Measurements from ENCODE around the gene FBN2.
A peak's percentile ranks its signal among the peaks of the same experiment; 100 is the strongest.

The FBN2 gene

DNA sequence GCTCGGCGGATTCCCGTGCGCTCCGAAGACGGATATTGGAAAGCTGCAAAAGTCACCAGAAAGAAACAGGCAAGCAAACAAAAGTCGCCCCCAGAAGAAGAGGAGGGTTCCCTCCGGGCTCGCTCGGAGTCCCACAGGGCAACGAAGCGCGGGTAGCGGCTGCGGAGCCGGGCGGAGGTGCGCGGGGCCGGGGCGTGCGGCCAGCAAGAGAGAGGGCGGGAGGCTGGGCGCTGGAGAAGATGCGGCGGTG lies at the start of gene FBN2:
TSS of gene FBN2 (minus strand) at position 246 of the 250 bp plus-strand sequence. CDS start 642 bp downstream, outside the sequence.
- no peak for DNase-seq

DNA sequence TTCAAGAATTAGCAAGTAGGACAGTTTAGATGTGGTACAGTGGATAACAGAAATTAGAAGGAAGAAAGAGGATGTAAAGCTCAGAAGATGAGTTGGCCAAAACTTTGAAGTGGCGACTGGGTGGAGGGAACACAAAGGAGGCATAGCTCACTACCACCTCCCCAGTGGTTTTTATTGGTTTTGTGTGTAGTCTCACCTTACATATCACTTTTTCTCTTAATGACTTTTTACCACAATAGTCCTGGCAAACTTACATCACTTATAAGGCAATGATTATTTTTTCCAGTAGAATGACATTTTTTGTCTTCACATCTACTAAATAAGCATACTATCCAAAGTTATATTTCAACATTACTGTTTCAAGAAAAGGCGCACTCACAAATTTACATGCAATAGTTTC lies 49.2 kb upstream of the FBN2 start:
- DNase-seq, result no peak

DNA sequence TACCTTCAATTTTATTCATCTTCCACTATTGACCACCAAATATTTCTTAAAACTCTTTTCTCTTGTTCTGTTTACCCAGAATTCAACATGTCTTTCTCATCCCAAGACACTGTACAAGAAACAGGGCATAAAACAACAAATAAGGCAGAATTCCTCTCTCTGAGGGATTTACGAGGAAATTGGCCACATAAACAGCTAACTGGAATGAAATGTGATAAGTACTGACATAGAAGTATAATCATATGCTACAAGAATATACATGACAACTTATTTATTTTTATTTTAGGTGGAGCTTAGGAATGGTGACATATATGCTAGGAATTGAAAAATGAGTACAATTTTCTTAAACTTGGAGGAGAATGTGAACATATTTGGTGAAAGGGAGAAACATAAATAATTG lies 48.8 kb upstream of the FBN2 start:
- DNase-seq, result no peak

DNA sequence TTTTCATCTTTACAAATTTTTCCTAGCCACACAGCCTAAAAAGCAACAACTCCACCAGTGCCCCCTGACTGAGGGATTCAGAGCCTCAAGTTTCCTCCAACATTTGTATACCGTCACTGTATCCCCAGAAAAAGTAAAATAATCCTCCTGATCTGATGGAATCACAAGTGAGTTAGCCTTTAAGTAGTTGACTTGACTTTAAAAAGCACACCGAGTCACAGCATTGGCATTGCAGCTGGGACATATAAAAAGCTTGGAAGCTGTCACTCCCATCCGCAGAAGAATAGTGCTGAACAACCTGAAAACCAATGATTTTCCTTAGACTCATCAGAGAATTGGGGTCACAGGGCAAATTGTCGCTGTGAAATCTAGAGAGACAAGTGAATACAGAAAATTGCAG lies 41.6 kb upstream of the FBN2 start:
- no peak for DNase-seq

DNA sequence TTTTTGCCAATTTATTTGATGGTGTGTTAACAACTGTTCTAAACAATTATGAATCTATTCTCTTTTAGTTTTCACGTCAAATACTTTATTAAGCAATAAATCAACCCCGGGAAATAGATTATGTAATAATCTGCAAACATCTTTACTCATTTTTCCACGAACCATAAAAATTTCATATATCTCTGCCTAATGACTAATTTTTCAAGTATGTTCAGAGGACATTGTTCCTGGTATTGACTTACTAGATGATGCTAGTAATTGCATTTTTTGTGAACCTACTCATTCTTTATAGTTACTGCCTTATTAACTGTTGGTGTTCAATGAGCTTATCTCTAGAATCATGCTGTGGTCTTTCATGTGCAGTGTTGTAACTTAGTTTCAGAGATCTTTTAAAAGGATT lies 41.0 kb upstream of the FBN2 start:
- no peak for DNase-seq

DNA sequence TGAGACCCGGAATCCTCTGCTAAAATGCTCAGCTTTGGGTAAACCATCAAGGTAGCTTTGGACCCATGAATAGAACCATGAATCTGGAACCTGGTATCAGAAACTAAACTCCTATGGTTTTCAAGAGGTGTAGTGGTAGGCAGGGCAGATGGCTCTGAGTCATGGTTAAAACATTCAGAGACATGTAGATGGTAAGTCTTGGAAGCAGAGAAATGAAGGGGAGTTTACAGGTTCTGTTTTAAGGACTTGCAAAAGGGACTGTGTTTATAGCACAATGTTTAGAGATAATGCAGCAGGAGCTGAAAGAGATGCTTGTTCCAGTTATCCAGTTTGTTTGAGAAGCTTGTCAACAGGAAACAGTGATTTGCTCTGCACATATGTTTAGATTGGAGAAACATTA lies 36.0 kb upstream of the FBN2 start:
- no peak for DNase-seq

DNA sequence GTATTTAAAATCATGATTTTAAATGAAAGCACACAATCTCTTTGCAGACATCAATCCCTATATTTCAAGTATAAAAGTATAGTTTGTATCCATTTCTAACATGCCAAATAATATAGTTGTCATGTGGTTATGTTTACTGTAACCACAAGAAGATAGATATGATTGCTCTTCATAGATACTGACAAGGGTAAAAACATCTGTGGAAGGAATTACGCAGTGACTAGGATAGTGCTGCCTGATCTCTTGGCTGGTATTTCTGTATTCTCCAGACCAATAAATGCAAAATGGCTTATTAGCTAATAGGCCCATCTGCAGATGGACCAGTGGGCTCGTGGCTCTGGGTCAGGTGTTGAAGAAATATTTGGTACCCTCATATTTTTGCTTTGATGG lies 34.9 kb upstream of the FBN2 start:
- DNase-seq, result no peak

DNA sequence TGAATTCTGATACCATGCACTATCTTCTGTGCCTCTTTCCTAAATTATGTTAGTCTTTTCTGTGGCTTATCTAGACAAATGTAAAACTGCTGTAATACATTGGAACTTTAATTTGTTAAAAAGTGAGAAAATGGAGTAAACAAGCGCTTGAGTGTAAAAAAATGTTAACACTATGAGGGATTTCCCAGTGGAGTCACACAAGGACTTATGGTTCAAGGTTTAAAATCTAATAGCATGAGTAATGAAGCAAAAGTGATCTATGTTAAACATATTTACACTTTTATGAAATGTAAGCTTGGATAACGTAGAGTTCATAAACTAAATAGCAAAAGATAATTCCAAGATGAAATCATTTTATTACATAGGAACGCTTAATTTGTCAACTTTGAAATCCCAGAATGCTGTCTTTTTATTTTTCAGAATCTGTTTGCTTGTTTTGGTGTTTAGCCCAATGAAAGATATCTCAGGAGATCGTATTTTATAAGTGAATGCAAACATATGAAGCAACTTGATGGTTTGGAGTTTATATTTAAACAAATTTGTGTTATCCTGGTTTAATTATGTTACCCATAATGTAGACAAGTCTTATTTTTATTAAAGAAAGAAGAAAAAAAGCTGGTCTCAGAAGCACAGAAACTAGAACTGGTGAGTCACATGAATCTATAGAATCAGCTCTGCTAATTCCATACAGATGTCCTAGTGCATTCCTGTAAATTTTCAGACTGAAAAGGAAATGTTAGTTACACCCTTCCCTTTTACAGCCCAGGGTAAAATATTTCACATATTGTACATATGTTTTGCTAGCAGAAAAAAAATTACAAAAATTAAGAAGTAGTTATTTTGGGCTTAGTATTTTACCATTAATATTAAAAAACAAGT lies 34.2 kb upstream of the FBN2 start:
- DNase-seq, result no peak

DNA sequence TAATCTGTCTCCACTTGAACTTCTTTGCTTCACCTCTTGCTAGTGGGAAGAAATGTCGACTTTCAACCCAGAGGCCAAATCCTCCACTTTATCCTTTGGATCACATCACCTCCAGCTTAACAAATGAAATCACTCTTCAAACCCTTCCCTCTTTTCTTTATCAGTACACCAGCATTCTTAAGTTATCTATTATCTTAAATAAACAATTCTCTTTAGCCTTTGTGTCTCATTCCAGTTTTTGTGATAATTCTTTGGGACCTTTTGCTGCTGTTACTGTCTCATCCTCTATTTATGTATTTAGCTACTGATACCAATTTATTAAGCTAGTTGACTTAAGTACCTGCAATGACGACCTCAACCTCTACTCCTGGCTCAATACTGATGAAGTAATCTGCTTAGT lies 28.1 kb upstream of the FBN2 start:
- DNase-seq, result no peak

DNA sequence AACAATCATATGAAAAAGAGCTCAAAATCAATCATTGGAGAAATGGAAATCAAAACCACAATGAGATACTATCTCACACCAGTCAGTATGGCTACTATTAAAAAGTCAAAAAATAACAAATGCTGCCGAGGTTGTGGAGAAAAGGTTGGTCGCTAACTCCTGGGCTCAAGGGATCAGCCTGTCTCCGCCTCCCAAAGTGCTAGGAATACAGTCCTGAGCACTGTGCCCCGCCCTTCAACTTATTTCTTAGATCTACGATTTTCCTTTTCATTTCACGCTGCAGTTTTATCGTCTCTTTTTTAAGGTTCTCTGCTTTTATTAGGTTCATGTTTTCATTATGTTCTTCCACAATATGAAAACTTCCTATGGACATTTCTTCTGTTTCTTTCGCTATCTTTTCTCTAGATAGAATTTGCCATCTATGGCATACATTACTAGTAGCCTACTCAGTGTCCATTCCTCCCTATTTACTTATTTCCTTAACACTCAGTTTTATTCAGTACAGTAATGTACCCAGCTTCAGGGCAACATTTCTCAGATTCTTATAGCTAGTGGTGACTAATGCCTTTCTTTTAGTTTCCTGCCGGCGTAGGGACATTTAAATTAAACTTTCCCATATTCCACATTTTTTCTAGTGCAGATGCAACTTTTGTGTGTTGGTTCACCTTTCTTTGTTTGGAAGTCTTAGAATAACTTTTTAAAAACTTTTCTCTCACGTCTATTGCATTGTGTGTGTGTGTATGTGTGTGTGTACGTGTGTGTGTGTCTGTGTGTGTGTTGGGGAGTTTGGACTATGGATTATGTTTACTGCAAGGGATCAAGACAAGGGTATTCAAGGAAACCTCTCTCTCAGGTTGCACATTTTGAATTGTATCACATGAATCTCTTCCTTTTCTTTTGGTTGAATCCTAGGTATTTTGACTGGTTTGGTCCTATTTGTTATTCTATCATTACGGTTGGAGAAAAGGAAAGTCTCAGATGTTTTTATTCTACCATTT lies 21.6 kb upstream of the FBN2 start:
- no peak for DNase-seq

DNA sequence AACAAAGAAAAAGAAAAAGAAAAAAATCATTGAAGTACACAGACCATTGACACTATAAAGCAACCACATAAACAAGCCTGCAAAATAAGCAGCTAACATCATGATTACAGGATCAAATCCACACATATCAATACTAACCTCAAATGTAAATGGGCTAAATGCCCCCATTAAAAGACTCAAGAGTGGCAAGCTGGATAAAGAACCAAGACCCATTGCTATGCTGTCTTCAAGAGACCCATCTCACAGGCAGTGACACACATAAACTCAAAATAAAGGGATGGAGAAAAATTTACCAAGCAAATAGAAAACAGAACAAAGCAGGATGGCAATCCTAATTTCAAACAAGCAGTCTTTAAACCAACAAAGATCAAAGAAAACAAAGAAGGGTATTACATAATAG lies 15.7 kb upstream of the FBN2 start:
- no peak for DNase-seq

DNA sequence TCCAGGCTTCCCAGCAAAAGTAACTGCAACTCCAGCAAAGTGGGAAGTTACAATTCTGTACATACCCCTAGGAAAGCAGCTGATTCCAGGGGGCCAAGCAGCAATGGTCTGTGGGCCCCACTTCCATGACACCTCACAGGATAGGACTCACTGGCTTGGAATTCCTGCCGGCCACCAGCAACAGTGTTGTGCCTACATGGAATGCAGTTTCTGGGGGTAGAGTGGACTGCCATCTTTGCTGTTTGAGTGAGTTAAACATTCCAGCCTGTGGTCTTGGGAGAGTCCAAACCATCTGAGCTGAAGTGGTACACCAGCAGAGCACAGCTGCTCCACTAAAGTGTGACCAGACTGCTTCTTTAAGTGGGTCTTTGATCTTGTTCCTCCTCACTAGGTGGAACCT lies 13.4 kb upstream of the FBN2 start:
- no peak for DNase-seq

DNA sequence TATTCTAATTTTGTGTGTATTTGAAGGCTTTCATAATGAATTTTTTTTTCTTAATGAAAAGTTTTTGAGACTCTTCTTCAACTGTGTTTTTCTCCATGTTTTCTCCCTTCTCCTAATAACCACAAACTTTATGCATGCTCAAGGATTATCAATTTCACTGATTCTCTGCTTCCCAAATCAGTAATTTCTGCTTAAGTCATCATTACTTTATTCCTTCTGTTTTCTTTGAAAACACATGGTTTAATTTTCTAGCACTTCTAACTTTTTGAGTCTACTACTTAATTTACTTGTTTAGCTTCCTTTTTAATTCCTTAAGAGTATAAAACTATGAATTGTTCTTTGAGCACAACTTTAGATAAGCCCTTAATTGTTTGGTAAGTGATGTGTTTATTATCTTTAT lies 11.5 kb upstream of the FBN2 start:
- no peak for DNase-seq

DNA sequence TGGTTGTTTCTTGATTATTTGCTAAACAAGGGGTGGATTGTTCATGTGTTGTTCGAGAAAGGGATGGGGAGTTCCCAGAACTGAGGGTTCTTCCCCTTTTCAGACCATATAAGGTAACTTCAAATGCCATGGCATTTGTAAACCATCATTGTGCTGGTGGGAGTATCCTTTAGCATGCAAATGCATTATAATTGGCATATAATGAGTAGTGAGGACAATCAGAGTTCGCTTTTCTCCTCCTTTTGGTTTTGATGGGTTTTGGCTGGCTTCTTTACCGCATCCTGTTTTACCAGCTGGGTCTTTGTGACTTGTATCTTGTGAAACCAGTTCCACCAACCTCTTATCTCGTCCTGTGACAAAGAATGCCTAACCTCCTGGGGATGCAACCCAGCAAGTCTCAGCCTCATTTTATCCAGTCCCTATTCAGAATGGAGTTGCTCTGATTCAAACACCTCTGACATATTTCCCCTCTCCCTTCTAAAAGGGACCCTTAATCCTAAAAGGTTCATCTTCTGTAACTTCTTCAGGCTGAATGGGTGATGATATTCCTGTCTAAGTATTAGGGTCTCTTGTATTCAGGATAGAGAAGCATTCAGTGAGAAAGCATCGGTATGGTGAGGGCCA lies 8.7 kb upstream of the FBN2 start:
- DNase-seq, result no peak

DNA sequence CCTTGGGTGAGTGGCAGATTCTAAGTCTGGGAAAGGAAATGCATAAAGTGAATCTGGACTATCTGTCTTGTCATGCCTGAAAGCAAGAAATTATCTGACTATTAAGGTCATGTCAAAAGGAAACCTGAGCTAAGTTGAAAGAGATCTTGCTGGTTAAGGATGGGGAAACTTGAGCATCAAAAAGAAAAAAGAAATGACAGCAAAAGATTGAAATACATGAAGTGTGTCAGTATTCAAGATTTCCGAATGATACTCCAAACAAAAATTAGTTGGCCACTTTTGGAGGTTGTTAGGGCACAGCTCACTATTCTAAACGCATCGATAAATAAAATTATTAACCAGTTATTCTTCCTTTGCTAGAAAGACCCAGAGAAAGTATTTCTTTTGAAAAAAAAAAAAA lies 3.3 kb upstream of the FBN2 start:
- no peak for DNase-seq

DNA sequence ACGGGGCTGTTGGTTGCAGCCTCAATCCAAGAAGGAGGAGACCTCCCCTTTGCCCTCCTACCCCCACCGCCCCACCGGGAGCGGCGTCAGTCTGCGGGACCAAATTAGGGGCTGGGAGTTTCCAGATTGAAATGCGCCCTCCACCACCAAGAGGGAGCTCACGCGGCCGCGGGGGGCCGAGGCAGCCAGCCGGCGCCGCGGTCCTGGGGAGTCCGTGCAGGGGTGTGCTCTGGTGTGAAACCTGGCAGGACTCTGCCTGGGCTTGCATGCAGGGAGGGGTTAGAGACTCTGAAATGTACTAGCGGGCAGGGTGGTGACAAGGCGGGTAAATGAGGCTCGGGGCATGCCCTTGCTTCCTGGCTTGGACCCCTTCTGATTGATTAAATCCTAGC lies 989 bp upstream of the FBN2 start:
- DNase-seq, result no peak

DNA sequence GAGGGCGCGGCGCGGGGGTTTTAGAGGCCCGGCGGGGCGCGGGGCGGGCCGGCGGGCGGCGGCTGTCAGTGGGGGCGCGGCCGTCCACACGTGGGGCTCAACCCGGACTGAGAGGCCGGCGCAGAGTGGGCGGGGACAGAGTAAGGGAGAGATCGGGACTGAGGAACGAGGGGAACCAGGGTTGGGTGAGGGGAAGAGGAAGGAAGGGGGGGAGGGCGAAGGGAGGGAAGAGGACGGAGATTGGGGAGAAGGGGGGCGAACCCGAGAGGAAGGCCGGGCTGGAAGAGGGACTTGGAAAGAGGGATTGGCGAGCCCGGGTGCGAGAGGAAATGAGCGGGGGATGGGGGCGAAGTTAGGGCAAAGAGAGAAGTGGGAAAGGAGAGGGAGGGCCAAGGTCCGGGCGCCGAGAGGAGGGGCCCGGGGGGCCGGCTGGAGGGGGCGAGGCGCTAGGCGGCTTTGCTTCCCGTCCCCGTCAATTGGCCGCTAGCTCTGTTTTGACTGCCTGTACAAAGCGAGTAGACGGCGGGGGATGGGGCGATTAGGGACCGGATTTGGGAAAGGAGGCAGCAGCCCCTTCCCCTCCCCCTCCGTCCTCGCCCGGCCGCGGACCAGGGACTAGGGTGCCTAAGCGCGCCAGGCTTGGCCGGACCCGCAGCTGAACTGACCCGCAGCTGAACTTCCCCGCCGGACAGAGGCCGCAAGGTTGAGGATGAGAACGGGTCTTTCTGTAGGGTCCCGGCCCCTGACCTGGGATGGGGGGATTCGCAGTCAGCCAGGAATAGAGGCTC lies 399 bp upstream of the FBN2 start:
- DNase-seq, result no peak

DNA sequence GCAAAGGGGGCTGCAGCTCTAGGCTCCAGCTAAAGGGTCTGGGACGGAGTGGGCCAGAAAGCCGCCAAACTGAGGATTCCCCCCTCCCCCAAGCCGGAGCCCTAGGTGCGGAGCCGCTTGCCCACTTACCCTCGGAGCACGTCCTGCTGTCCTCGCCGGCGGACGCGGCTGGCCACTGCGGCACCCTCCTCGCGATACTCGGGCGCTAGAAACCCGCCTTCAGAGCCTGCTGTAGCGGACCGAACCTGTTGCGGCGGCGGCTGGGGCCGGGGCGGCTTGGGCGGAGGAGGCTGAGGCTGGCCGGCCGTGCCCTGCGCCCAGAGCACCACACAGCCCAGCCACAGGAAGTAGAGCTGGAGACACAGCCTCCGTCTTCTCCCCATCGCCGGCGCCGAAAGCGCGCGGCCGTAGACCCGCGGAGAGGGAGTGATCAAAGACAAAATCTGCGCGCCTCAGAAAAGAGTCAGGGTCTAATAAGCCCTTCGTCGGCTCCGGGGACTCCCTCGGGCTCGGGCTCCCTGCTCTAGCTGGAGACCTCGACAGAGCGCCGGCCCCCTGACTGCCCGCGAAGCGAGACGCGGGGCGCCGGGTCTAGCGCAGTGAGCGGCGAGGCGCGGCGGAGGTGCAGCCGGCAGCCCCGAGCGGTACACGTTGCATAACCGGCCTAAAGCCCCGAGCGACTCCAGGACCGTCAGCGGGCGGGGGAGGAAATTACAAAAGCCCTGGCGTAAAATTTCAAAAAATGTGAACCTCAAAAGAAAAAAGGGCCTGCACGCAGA lies 635 bp downstream of the FBN2 start:
- DNase-seq, result no peak

DNA sequence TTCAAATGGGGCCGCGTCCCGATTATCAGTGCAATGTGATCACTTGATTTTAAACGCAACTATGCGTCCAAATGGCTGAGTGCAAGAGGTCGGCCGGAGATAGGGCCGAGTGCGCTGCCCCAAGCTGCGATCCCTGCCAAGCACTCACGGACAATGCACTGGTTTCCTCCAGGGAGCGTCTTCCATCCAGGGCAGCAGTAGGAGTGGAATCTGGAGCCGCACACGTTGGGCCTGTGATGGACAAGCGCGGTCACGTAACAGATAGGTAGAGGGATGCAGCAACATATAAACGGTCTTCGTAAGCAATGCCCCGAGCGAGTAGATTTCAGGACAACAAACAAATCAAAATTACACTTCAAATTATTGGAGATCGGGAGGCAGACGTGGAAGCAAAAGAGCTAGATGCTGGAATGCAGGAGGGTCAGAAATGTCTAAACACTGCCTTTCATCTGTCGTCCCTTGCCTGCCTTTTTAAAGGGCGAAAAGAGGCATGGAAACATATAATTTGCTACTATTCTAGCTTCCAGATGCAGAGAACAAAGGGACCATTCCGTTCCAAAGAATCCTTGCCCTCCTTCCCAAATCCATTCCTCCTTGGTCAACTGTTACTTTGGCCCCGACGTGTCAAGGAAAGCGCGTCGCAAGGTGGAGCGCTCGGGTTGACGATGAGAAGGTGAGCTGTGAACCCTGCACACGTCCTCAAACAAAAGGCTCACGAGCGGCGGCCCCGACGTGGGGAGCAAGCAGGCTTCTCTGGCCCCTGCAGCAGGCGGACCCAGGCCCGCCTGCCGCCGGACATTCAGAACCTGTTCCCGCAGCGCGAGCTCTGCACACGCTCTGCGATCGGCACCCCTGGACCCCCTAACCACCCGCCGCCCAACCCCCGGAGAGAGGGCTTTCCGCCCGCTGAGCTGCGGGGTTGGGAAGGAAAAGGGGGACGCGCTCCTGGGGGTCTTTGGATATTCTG lies 1.5 kb downstream of the FBN2 start:
- no peak for DNase-seq

DNA sequence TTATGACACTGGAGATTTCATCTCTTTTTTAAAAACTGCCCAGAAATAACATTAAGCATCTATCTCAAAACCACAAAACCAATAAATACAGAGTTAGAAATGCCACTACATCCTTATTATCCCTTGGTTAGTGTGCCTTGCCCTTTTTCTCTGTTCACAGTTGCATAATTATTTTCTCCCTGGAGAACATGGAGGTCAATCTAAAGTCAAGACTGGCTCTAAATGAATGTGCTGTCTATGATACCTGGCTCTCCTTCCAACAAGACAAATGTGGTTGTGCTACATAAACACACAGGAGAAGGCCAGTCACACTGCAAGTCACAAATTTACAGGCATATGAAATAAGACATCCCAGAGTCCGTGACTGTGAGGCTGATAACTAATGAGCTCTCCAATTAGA lies 2.8 kb downstream of the FBN2 start:
- no peak for DNase-seq

DNA sequence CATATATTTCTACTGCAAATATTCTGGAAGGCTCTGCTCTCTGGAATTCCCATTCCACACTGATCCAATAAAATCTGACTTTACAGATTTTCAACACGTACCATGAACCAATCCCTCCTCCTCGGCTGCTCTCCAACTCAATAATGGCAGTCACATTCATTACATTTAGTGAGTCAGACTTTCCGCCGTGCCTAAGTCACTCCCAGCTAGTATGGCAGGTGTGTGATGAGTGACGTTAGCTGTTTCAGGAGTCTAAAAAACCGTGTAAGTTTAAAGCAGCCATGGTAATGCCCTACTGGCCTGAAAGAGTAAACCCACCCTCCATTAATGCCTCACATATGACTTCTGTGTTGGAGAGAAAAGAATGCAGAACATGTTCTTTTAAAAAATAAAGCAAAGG lies 3.3 kb downstream of the FBN2 start:
- DNase-seq, result peak; percentile 8
